ENCODE measurements around the gene RHOU. TPM values are rescaled to one million over a fixed set of nuclear protein-coding genes. Genes with fewer than 3 reads are reported as not detected.

The RHOU gene
- total and polyA plus RNA-seq, 2 donors (not counting 1 experiment from before 2014, with no cell fraction given), result 0.23 to 11.4 TPM

GRCh38 chr1:228737601-228738041, 2.3 kb downstream of the RHOU start:
- Histone ChIP-seq H4K20me1 (ENCODE audit: control insufficient read depth, extremely low read depth, insufficient read depth, low read length) (no peaks in the 10 kb centered on the region), H3K4me1 (ENCODE audit: control insufficient read depth, extremely low read depth, insufficient read depth, low read length) (no peaks in the 10 kb centered on the region), H3K9me3 (ENCODE audit: control insufficient read depth, insufficient read depth, low read depth, low read length) (no peaks in the 10 kb centered on the region), H3K36me3 (ENCODE audit: control insufficient read depth, insufficient read depth, low read length) (no peaks in the 10 kb centered on the region), H2AFZ (ENCODE audit: low read length) (no peak overlapping the region), H3K27ac (ENCODE audit: insufficient read depth, low read length) (no peak overlapping the region), H3K4me2 (ENCODE audit: extremely low read depth, insufficient read depth, low read length) (no peak overlapping the region), H3K27me3 (ENCODE audit: control insufficient read depth, insufficient read depth, low read length) (no peaks in the 10 kb centered on the region), H3K4me3 (replicated peaks in 1 of 4; ENCODE audit: control extremely low read depth in 1 of 4, insufficient read depth in 1 of 4, low read depth in 3 of 4, low read length in 4 of 4) (peak overlapping the region in 1 of 4 experiments; percentile 76), H3K9ac (ENCODE audit: insufficient read depth, low read length) (no peak overlapping the region), H3K79me2 (ENCODE audit: control insufficient read depth, insufficient read depth, low read length) (no peaks in the 10 kb centered on the region)
- TF ChIP-seq CTCF (conservative IDR thresholded peaks at IDR 0.05 in 1 of 2, IDR thresholded peaks at IDR 0.05 in 1 of 2; ENCODE audit: low read depth in 1 of 2, low read length in 2 of 2) (no peak), EZH2 (IDR thresholded peaks at IDR 0.05; ENCODE audit: low read length, missing control alignments) (no peak)
- DNase-seq (ENCODE audit: low read depth in 2 of 2), result peak in 1 of 2 donors; percentile 12

DNA sequence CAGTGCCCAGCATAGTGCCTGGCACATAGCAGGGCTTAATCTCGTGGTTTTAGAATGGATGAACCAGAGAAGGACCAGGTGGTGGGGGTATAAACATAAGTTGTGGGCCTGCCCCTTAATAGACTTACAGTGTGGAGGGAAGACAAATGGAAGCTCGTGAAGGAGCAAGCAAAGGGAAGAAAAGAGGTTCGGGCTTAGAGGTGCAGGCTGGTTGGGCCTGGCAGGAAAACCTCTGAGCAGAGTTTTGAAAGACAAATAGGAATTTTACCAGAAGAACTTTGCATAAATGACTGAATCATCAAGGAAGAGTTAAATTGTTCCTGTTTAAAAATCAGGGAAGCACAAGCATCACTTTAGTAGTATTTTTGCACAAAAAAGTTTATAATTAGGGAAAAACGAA, 4.5 kb downstream of the RHOU start:
- no peaks in the 10 kb centered on the region for H3K79me2 ChIP-seq (ENCODE audit: control insufficient read depth, insufficient read depth, low read length)

DNA sequence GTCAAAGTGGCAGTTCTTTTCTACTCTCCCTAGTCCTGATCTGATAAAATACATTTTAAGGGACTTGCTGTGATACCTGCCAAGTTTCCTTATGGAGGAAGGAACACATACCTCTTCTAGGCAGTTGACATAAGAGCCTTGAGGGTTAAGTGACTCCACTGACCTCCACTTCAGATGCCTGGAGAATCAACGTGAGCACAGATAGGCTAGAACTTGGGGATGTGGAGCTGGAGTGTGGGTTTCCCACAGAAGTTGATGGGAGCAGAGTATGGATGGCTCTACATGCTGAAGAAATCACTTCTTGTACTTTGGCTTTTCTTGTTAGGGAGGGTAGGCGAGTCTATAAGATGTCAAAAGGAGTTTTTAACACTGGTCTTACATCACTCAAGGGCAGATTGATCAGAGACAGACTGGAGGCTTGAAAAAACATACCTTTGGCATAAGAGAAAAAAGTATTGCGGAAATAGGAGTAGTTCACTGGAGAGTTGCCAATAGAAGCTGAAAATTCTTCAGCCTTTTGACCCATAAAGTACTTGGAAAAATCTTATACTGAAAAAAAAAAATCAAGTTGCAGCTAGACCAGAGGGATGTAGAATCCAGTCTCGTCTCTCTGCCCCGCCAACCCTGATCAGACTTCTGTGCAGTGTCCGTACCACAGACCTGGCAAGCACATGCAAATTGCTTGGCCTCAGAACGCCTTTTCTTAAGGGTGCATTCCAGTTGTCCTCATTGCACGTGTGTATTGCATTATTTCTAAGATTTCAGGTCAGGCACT, 5.5 kb downstream of the RHOU start:
- Histone ChIP-seq H3K27ac (ENCODE audit: insufficient read depth, low read length) (no peak overlapping the region), H3K79me2 (ENCODE audit: control insufficient read depth, insufficient read depth, low read length) (no peaks in the 10 kb centered on the region)
- no peak for DNase-seq (ENCODE audit: low read depth in 2 of 2)

More for the DNA sequence above, 4.5 kb downstream of the RHOU start:
- no peaks in the 10 kb centered on the region for H3K9me3 ChIP-seq (ENCODE audit: control insufficient read depth, insufficient read depth, low read depth, low read length)
- H3K27me3 ChIP-seq (ENCODE audit: control insufficient read depth, insufficient read depth, low read length), result no peaks in the 10 kb centered on the region
- H3K27ac ChIP-seq (ENCODE audit: insufficient read depth, low read length), result no peak overlapping the region
- no peak for DNase-seq (ENCODE audit: low read depth in 2 of 2)
- H3K4me1 ChIP-seq (ENCODE audit: control insufficient read depth, extremely low read depth, insufficient read depth, low read length), result no peaks in the 10 kb centered on the region
- TF ChIP-seq EZH2 (IDR thresholded peaks at IDR 0.05; ENCODE audit: low read length, missing control alignments) (no peak), CTCF (conservative IDR thresholded peaks at IDR 0.05 in 1 of 2, IDR thresholded peaks at IDR 0.05 in 1 of 2; ENCODE audit: low read depth in 1 of 2, low read length in 2 of 2) (no peak)
- H2AFZ ChIP-seq (ENCODE audit: low read length), result no peak overlapping the region
- no peak overlapping the region for H3K4me3 ChIP-seq (replicated peaks in 1 of 4; ENCODE audit: control extremely low read depth in 1 of 4, insufficient read depth in 1 of 4, low read depth in 3 of 4, low read length in 4 of 4)
- no peak overlapping the region for H3K9ac ChIP-seq (ENCODE audit: insufficient read depth, low read length)
- no peaks in the 10 kb centered on the region for H4K20me1 ChIP-seq (ENCODE audit: control insufficient read depth, extremely low read depth, insufficient read depth, low read length)
- H3K36me3 ChIP-seq (ENCODE audit: control insufficient read depth, insufficient read depth, low read length), result no peaks in the 10 kb centered on the region
- H3K4me2 ChIP-seq (ENCODE audit: extremely low read depth, insufficient read depth, low read length), result no peak overlapping the region

More for the DNA sequence above, 5.5 kb downstream of the RHOU start:
- H3K4me2 ChIP-seq (ENCODE audit: extremely low read depth, insufficient read depth, low read length), result no peak overlapping the region
- no peaks in the 10 kb centered on the region for H3K4me1 ChIP-seq (ENCODE audit: control insufficient read depth, extremely low read depth, insufficient read depth, low read length)
- H3K36me3 ChIP-seq (ENCODE audit: control insufficient read depth, insufficient read depth, low read length), result no peaks in the 10 kb centered on the region
- H3K9ac ChIP-seq (ENCODE audit: insufficient read depth, low read length), result no peak overlapping the region
- no peak overlapping the region for H3K4me3 ChIP-seq (replicated peaks in 1 of 4; ENCODE audit: control extremely low read depth in 1 of 4, insufficient read depth in 1 of 4, low read depth in 3 of 4, low read length in 4 of 4)
- TF ChIP-seq EZH2 (IDR thresholded peaks at IDR 0.05; ENCODE audit: low read length, missing control alignments) (no peak), CTCF (conservative IDR thresholded peaks at IDR 0.05 in 1 of 2, IDR thresholded peaks at IDR 0.05 in 1 of 2; ENCODE audit: low read depth in 1 of 2, low read length in 2 of 2) (no peak)
- no peaks in the 10 kb centered on the region for H3K27me3 ChIP-seq (ENCODE audit: control insufficient read depth, insufficient read depth, low read length)
- H2AFZ ChIP-seq (ENCODE audit: low read length), result no peak overlapping the region
- no peaks in the 10 kb centered on the region for H4K20me1 ChIP-seq (ENCODE audit: control insufficient read depth, extremely low read depth, insufficient read depth, low read length)
- no peaks in the 10 kb centered on the region for H3K9me3 ChIP-seq (ENCODE audit: control insufficient read depth, insufficient read depth, low read depth, low read length)
